Pons (tissue), 1 donor: Measurements from ENCODE around the gene DDX25.

Experiments
- DNase-seq: peaks from one replicate; pipeline ENCODE4 v3.0.0-alpha.2; 2016; ENCODE audit warnings: low spot score

Gene DDX25

GRCh38 chr11:125977333-125977732 is 73.0 kb downstream of the DDX25 start:
- DNase-seq = no peak

- DNase-seq = no peak
Observed at GRCh38 chr11:125978181-125978716, 73.9 kb downstream of the DDX25 start.
